GM19193 (cell line): ENCODE results near the gene ADAMTS2.

Experiments
- POLR2A ChIP-seq: IDR thresholded peaks from 4 replicates; pipeline ENCODE4 v1.6.1; 2011; ENCODE audit not compliant: insufficient read depth, insufficient read length; ENCODE audit errors: extremely low read depth

ADAMTS2 gene

GRCh38 chr5:179374506-179375235 lies 29.4 kb upstream of the ADAMTS2 start:
- no peak for TF ChIP-seq POLR2A

- no peak for TF ChIP-seq POLR2A
Measured at GRCh38 chr5:179373961-179374505, 28.8 kb upstream of the ADAMTS2 start.

- no peak for TF ChIP-seq POLR2A
Measured at GRCh38 chr5:179373101-179373934, 28.1 kb upstream of the ADAMTS2 start.

- no peak for TF ChIP-seq POLR2A
Measured at GRCh38 chr5:179371681-179372680, 26.7 kb upstream of the ADAMTS2 start.

GRCh38 chr5:179371121-179371510 lies 25.9 kb upstream of the ADAMTS2 start:
- TF ChIP-seq POLR2A: no peak

- TF ChIP-seq POLR2A: no peak
Measured at GRCh38 chr5:179370490-179371120, 25.3 kb upstream of the ADAMTS2 start.

- TF ChIP-seq POLR2A: no peak
Measured at GRCh38 chr5:179369530-179369884, 24.2 kb upstream of the ADAMTS2 start.

- TF ChIP-seq POLR2A: no peak
Measured at GRCh38 chr5:179368806-179369529, 23.7 kb upstream of the ADAMTS2 start.

GRCh38 chr5:179368126-179368805 lies 23.0 kb upstream of the ADAMTS2 start:
- no peak for TF ChIP-seq POLR2A

GRCh38 chr5:179367491-179367890 lies 22.2 kb upstream of the ADAMTS2 start:
- no peak for TF ChIP-seq POLR2A

- TF ChIP-seq POLR2A: no peak
Measured at GRCh38 chr5:179362355-179362754, 17.1 kb upstream of the ADAMTS2 start.

GRCh38 chr5:179361037-179361603 lies 15.9 kb upstream of the ADAMTS2 start:
- TF ChIP-seq POLR2A: no peak

- TF ChIP-seq POLR2A: no peak
Measured at GRCh38 chr5:179357031-179357430, 11.8 kb upstream of the ADAMTS2 start.
